CD14-positive monocyte (primary cell): ENCODE measurements around the gene TMEM86B. TPM values are rescaled to one million over a fixed set of nuclear protein-coding genes. Genes with fewer than 3 reads are reported as not detected.

Source experiments
- DNase-seq, 3 donors: peaks; one replicate each; pipeline ENCODE4 v3.0.0-alpha.2; 2011 to 2022
- H2AFZ ChIP-seq: 2 replicates; pipeline ENCODE4 v1.6.0; 2012; ENCODE audit warnings: mild to moderate bottlenecking, low read depth, low read length, inconsistent platforms; ENCODE audit not compliant: insufficient read depth, poor library complexity, severe bottlenecking
- H3K27ac ChIP-seq, 2 donors: 1 replicate in 1 of 2; 2 replicates in 1 of 2; pipeline ENCODE4 v1.5.1; 2012 to 2013; ENCODE audit warnings: low read length in 2 of 2, control low read depth in 1 of 2, inconsistent platforms in 1 of 2, low read depth in 1 of 2, mild to moderate bottlenecking in 1 of 2
- H3K27me3 ChIP-seq, 2 donors: one replicate each; pipeline versions ENCODE4 v1.6.0 to v1.6.1; 2011 to 2013; ENCODE audit warnings: low read length in 2 of 2; ENCODE audit not compliant: control insufficient read depth in 2 of 2, insufficient read depth in 2 of 2
- H3K36me3 ChIP-seq, 2 donors: replicated peaks in 1 of 2; 1 replicate in 1 of 2; 2 replicates in 1 of 2; pipeline versions ENCODE4 v1.5.1 to v1.6.1; 2012 to 2013; ENCODE audit warnings: low read length in 2 of 2, control low read depth in 1 of 2, inconsistent platforms in 1 of 2, mild to moderate bottlenecking in 1 of 2; ENCODE audit not compliant: insufficient read depth in 2 of 2, control insufficient read depth in 1 of 2
- H3K4me1 ChIP-seq, 2 donors: 1 replicate in 1 of 2; 2 replicates in 1 of 2; pipeline versions ENCODE4 v1.5.1 to v1.6.1; 2012 to 2013; ENCODE audit warnings: low read length in 2 of 2, control low read depth in 1 of 2, inconsistent platforms in 1 of 2, mild to moderate bottlenecking in 1 of 2, moderate library complexity in 1 of 2; ENCODE audit not compliant: insufficient read depth in 2 of 2, control insufficient read depth in 1 of 2
- H3K4me2 ChIP-seq: replicated peaks from 2 replicates; pipeline ENCODE3; 2012; ENCODE audit warnings: low read length, moderate library complexity, mild to moderate bottlenecking; ENCODE audit not compliant: poor library complexity, severe bottlenecking; ENCODE audit errors: extremely low read depth
- H3K4me3 ChIP-seq, 3 experiments: fragments of 200-600 bp in 1 of 3; sonication (generic) in 1 of 3; replicated peaks in 1 of 3; 1 replicate in 2 of 3; 2 replicates in 1 of 3; pipeline ENCODE4 v1.5.1; 2011 to 2013; ENCODE audit warnings: low read length in 3 of 3, mild to moderate bottlenecking in 3 of 3, control low read depth in 2 of 3, low read depth in 2 of 3, inconsistent platforms in 1 of 3, moderate library complexity in 1 of 3
- H3K79me2 ChIP-seq: 2 replicates; pipeline ENCODE4 v1.6.0; 2012; ENCODE audit warnings: mild to moderate bottlenecking, control low read depth, inconsistent platforms, low read length, moderate library complexity; ENCODE audit not compliant: insufficient read depth
- H3K9ac ChIP-seq: 2 replicates; pipeline ENCODE4 v1.6.0; 2017; ENCODE audit warnings: low read length, mild to moderate bottlenecking; ENCODE audit not compliant: insufficient read depth, poor library complexity, severe bottlenecking
- H3K9me3 ChIP-seq, 2 donors: replicated peaks in 1 of 2; 1 replicate in 1 of 2; 2 replicates in 1 of 2; pipeline versions ENCODE4 v1.5.1 to v1.6.1; 2012 to 2013; ENCODE audit warnings: low read length in 2 of 2, control low read depth in 1 of 2; ENCODE audit not compliant: control insufficient read depth in 1 of 2, insufficient read depth in 1 of 2
- H4K20me1 ChIP-seq: 2 replicates; pipeline ENCODE4 v1.6.0; 2012; ENCODE audit warnings: mild to moderate bottlenecking, low read length, control low read depth, moderate library complexity; ENCODE audit not compliant: insufficient read depth
- H3K27ac Mint-ChIP-seq, 7 donors: one replicate each; pipeline ENCODE4 v1.8.0; 2020; ENCODE audit warnings: mild to moderate bottlenecking in 7 of 7, mixed read lengths in 7 of 7, moderate library complexity in 6 of 7, inconsistent platforms in 2 of 7
- H3K27me3 Mint-ChIP-seq, 3 donors: one replicate each; pipeline ENCODE4 v1.8.0; 2021 to 2022; ENCODE audit warnings: low read depth in 3 of 3, mild to moderate bottlenecking in 3 of 3, mixed read lengths in 3 of 3, moderate library complexity in 3 of 3, inconsistent platforms in 1 of 3
- H3K36me3 Mint-ChIP-seq, 2 donors: one replicate each; pipeline ENCODE4 v1.8.0; 2020; ENCODE audit warnings: mixed read lengths in 2 of 2, inconsistent platforms in 1 of 2, mild to moderate bottlenecking in 1 of 2
- H3K4me1 Mint-ChIP-seq: one replicate; pipeline ENCODE4 v1.8.0; 2020; ENCODE audit warnings: mild to moderate bottlenecking, mixed read lengths
- H3K4me3 Mint-ChIP-seq, 2 donors: one replicate each; pipeline ENCODE4 v1.8.0; 2020; ENCODE audit warnings: mild to moderate bottlenecking in 2 of 2, mixed read lengths in 2 of 2, moderate library complexity in 1 of 2
- H3K9me3 Mint-ChIP-seq, 7 donors: one replicate each; pipeline ENCODE4 v1.8.0; 2020 to 2022; ENCODE audit warnings: mixed read lengths in 7 of 7, mild to moderate bottlenecking in 6 of 7, moderate library complexity in 6 of 7, inconsistent platforms in 2 of 7
- CTCF ChIP-seq: fragments of 200-600 bp; IDR thresholded peaks from one replicate; pipeline ENCODE4 v1.8.0; 2022; ENCODE audit warnings: antibody characterized with exemption, mild to moderate bottlenecking
- WGBS: methylation state at CpG from one replicate; pipeline ENCODE4 v1.1.5; 2013; ENCODE audit warnings: missing lambda C conversion rate; ENCODE audit not compliant: insufficient coverage; 5-methylcytosine and 5-hydroxymethylcytosine counted together
- intact Hi-C, 2 donors: fragments of 100-400 bp; cut with micrococcal nuclease; formaldehyde crosslinking; loops; one replicate each; pipeline versions ENCODE4 v1.15.0 to v1.15.1; 2023
- polyA plus RNA-seq, 3 donors: library from polyadenylated mRNA; depleted of rRNA in 1 of 3; unstranded in 2 of 3; stranded (reverse) in 1 of 3; fragments of 300-500 nt in 2 of 3; fragments of >200 nt in 1 of 3; fragmentation: Illumina TruSeq in 2 of 3; gene quantifications; 1 replicate in 2 of 3; 2 replicates in 1 of 3; pipeline ENCODE4 v1.2.3, GENCODE V29; 2012 to 2021

Gene TMEM86B
- polyA plus RNA-seq, 3 donors = 0.16 to 10.7 (median 0.38) TPM

GRCh38 chr19:55242517-55242916 is 14.0 kb upstream of the TMEM86B start:
- H3K27me3 Mint-ChIP-seq = peaks cover 0 to 2% (median 2%) of the 10 kb centered on the region in 3 donors
- no peak for TF ChIP-seq CTCF
- no peaks in the 10 kb centered on the region for H3K9me3 ChIP-seq
- H3K9ac ChIP-seq = no peak overlapping the region
- peaks cover 73 to 94% of the 10 kb centered on the region in 2 donors for H3K36me3 Mint-ChIP-seq
- peak overlapping the region in 1 of 2 donors; percentile 31 for H3K27ac ChIP-seq
- no peak for DNase-seq
- no peak overlapping the region for H3K4me3 ChIP-seq
- no peak overlapping the region for H3K27ac Mint-ChIP-seq
- H3K79me2 ChIP-seq = peaks cover 53% of the 10 kb centered on the region
- peaks cover 99% of the 10 kb centered on the region for H4K20me1 ChIP-seq
- peaks cover 86 to 99% of the 10 kb centered on the region in 2 donors for H3K36me3 ChIP-seq
- H3K4me3 Mint-ChIP-seq = no peak overlapping the region
- peaks cover 2% of the 10 kb centered on the region for H3K4me1 Mint-ChIP-seq
- 100% methylated on average over 5 of the region's 7 CpGs for WGBS
- H3K9me3 Mint-ChIP-seq = peaks cover 0 to 2% (median 0%) of the 10 kb centered on the region in 7 donors
- H2AFZ ChIP-seq = no peak overlapping the region
- intact Hi-C loops = no loop called here
- no peaks in the 10 kb centered on the region for H3K27me3 ChIP-seq
- H3K4me2 ChIP-seq = no peak overlapping the region
- peaks cover 0 to 3% of the 10 kb centered on the region in 2 donors for H3K4me1 ChIP-seq

GRCh38 chr19:55241935-55242464 is 13.4 kb upstream of the TMEM86B start:
- peaks cover 78 to 96% of the 10 kb centered on the region in 2 donors for H3K36me3 Mint-ChIP-seq

More at GRCh38 chr19:55241935-55242464, 13.4 kb upstream of the TMEM86B start:
- Histone ChIP-seq H4K20me1 (peaks cover 99% of the 10 kb centered on the region), H3K9ac (no peak overlapping the region), H3K27ac (peak overlapping the region in 1 of 2 donors; percentile 31), H2AFZ (no peak overlapping the region), H3K4me1 (no peaks in the 10 kb centered on the region), H3K36me3 (peaks cover 89 to 99% of the 10 kb centered on the region in 2 donors), H3K9me3 (no peaks in the 10 kb centered on the region), H3K79me2 (peaks cover 48% of the 10 kb centered on the region), H3K27me3 (no peaks in the 10 kb centered on the region), H3K4me3 (no peak overlapping the region), H3K4me2 (no peak overlapping the region)
- no peak for TF ChIP-seq CTCF
- no peaks in the 10 kb centered on the region for H3K4me1 Mint-ChIP-seq
- peaks cover 0 to 2% (median 0%) of the 10 kb centered on the region in 7 donors for H3K9me3 Mint-ChIP-seq
- WGBS = 93% methylated on average over 16 of the region's 16 CpGs
- no peak for DNase-seq
- peaks cover 0 to 2% (median 2%) of the 10 kb centered on the region in 3 donors for H3K27me3 Mint-ChIP-seq
- no peak overlapping the region for H3K27ac Mint-ChIP-seq
- intact Hi-C loops = no loop called here
- no peak overlapping the region for H3K4me3 Mint-ChIP-seq
